Tibial nerve (tissue), 3 donors: ENCODE results near the gene SUMF1.

Experiments
- CTCF ChIP-seq, 5 experiments: fragments of 200-600 bp in 3 of 5; fragments of 450-650 bp in 2 of 5; sonication (generic) in 3 of 5; IDR thresholded peaks; one replicate each; pipeline ENCODE4 v1.5.1; 2016 to 2019; ENCODE audit warnings: antibody characterized with exemption in 5 of 5, mild to moderate bottlenecking in 3 of 5, moderate library complexity in 2 of 5
- POLR2A ChIP-seq, 2 donors: fragments of 450-650 bp; IDR thresholded peaks; one replicate each; pipeline ENCODE4 v1.6.1; 2017; ENCODE audit warnings: antibody characterized with exemption in 2 of 2, mild to moderate bottlenecking in 2 of 2, moderate library complexity in 2 of 2

DNA sequence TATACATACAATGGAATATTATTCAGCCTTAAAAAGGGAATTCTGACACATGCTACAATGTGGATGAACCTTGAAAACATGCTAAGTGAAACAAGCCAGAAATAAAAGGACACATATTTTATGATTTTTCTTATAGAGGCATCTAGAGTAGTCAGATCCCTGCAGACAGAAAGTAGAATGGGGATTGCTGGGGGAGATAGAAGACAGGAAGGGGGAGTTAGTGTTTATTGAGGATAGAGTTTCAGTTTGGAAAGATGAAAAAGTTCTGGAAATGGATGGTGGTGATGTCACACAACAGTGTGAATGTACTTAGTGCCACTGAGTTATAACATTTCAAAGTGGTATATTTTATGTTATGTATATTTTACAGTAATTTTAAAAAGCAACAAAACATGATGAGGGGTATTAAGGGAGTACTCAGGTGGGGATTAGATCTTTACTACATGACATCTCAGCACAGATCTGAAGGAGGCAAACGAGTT, 30.8 kb upstream of the SUMF1 start:
- TF ChIP-seq POLR2A (IDR thresholded peaks at IDR 0.05) (no peak), CTCF (IDR thresholded peaks at IDR 0.05) (no peak)
